Adrenal gland (tissue), 12 donors: ENCODE results near the gene UGT3A1. TPM values are rescaled to one million over a fixed set of nuclear protein-coding genes. Genes with fewer than 3 reads are reported as not detected.
A peak's percentile ranks its signal among the peaks of the same experiment; 100 is the strongest.

ENCODE experiments used
- DNase-seq, 7 donors: peaks; one replicate each; pipeline ENCODE4 v3.0.0-alpha.2; 2019 to 2020
- H3K27ac ChIP-seq, 5 donors: fragments of 200-600 bp; sonication (generic) in 4 of 5; 1 replicate in 3 of 5; 2 replicates in 2 of 5; pipeline versions ENCODE4 v1.5.1 to v1.8.0; 2016 to 2020; ENCODE audit warnings: mild to moderate bottlenecking in 1 of 5
- H3K27me3 ChIP-seq: fragments of 200-600 bp; 2 replicates; pipeline ENCODE4 v1.8.0; 2021
- H3K36me3 ChIP-seq, 2 donors: fragments of 200-600 bp; replicated peaks in 1 of 2; 1 replicate in 1 of 2; 2 replicates in 1 of 2; pipeline versions ENCODE4 v1.5.1 to v1.8.0; 2018 to 2022
- H3K4me1 ChIP-seq, 2 donors: fragments of 200-600 bp; replicated peaks in 1 of 2; 1 replicate in 1 of 2; 2 replicates in 1 of 2; pipeline versions ENCODE4 v1.5.1 to v1.8.0; 2018 to 2021
- H3K4me3 ChIP-seq, 4 donors: fragments of 200-600 bp; sonication (generic) in 3 of 4; one replicate each; pipeline ENCODE4 v1.5.1; 2016 to 2018
- H3K9me3 ChIP-seq, 3 donors: fragments of 200-600 bp; sonication (generic) in 1 of 3; replicated peaks in 1 of 3; 1 replicate in 2 of 3; 2 replicates in 1 of 3; pipeline versions ENCODE4 v1.5.1 to v1.8.0; 2016 to 2021
- CTCF ChIP-seq, 6 experiments: fragments of 450-650 bp in 4 of 6; fragments of 200-600 bp in 2 of 6; sonication (generic) in 1 of 6; IDR thresholded peaks; 1 replicate in 5 of 6; 2 replicates in 1 of 6; pipeline versions ENCODE4 v1.5.1 to v1.8.0; 2016 to 2021; ENCODE audit warnings: antibody characterized with exemption in 6 of 6, mild to moderate bottlenecking in 2 of 6, moderate library complexity in 1 of 6
- POLR2A ChIP-seq, 2 donors: fragments of 450-650 bp; IDR thresholded peaks; one replicate each; pipeline ENCODE4 v1.6.1; 2017; ENCODE audit warnings: antibody characterized with exemption in 2 of 2, mild to moderate bottlenecking in 2 of 2, moderate library complexity in 1 of 2
- WGBS, 4 donors: extraction: QIAGEN DNeasy Blood & Tissue Kit in 2 of 4; methylation state at CpG; one replicate each; pipeline versions ENCODE4 v1.1.5 to v1.1.7; 2013 to 2017; 5-methylcytosine and 5-hydroxymethylcytosine counted together
- intact Hi-C, 2 donors: fragments of 100-400 bp; cut with DNase I; formaldehyde crosslinking; loops; one replicate each; pipeline versions ENCODE4 v1.14.1 to v1.15.0; 2022 to 2023
- polyA plus RNA-seq, 3 donors: library from polyadenylated mRNA; stranded (reverse); fragments of 200-250 nt in 2 of 3; fragments of 350-450 nt in 1 of 3; fragmentation: Illumina TruSeq in 1 of 3; extraction: RNeasy Lipid Tissue Mini Kit (QIAGEN cat#74804) in 1 of 3; gene quantifications; one replicate each; pipeline ENCODE4 v1.2.3, GENCODE V29; 2013 to 2014
- total RNA-seq, 9 donors: library from RNA; depleted of rRNA in 4 of 9; stranded (reverse); fragments of >200 nt in 4 of 9; fragments of 120-200 nt in 1 of 9; fragmentation: NEBNext Ultra II Directional in 1 of 9; extraction: Animal tissue kit (Norgen Biotek cat#: 25700) in 1 of 9; gene quantifications; one replicate each; pipeline versions ENCODE4 v1.1.0 to v1.2.4, GENCODE V29; 2013 to 2023
- donor health status: healthy with polysubstance abuse.
- donor health status: Bipolar disorder and iron deficiency.
- donor health status: DM: yes; HTN: yes; CAD: no.
- donor health status: DM: no; HTN: no; CAD: no.
- donor health status: DM: no; HTN: no; CAD: no.
- donor health status: DM: yes; HTN: yes; CAD: no.

Gene UGT3A1
- total and polyA plus RNA-seq, 12 donors = 0.22 TPM; not detected in 11

- Histone ChIP-seq H3K4me1 (no peaks in the 10 kb centered on the region), H3K9me3 (no peaks in the 10 kb centered on the region), H3K36me3 (no peaks in the 10 kb centered on the region), H3K27me3 (no peaks in the 10 kb centered on the region), H3K4me3 (no peak overlapping the region), H3K27ac (no peak overlapping the region)
- no peak for TF ChIP-seq POLR2A (IDR thresholded peaks at IDR 0.05)
- no peak for TF ChIP-seq CTCF (IDR thresholded peaks at IDR 0.05)
- intact Hi-C loops = no loop called here
- 49 to 78% (median 69%) methylated on average over 1 of the region's 1 CpG for WGBS, 4 donors
- DNase-seq = no peak
Measured at GRCh38 chr5:35956429-35956828, 34.8 kb downstream of the UGT3A1 start.

GRCh38 chr5:35954175-35954574 lies 37.0 kb downstream of the UGT3A1 start:
- Histone ChIP-seq H3K4me3 (no peak overlapping the region), H3K4me1 (no peaks in the 10 kb centered on the region), H3K9me3 (no peaks in the 10 kb centered on the region), H3K27me3 (no peaks in the 10 kb centered on the region), H3K36me3 (no peaks in the 10 kb centered on the region), H3K27ac (no peak overlapping the region)
- intact Hi-C loops = no loop called here
- DNase-seq = no peak
- WGBS, 4 donors = 69 to 78% (median 71%) methylated on average over 9 of the region's 9 CpGs
- TF ChIP-seq CTCF (IDR thresholded peaks at IDR 0.05) = no peak
- TF ChIP-seq POLR2A (IDR thresholded peaks at IDR 0.05) = no peak

- Histone ChIP-seq H3K4me1 (no peaks in the 10 kb centered on the region), H3K36me3 (no peaks in the 10 kb centered on the region), H3K4me3 (no peak overlapping the region), H3K9me3 (no peaks in the 10 kb centered on the region), H3K27ac (no peak overlapping the region), H3K27me3 (no peaks in the 10 kb centered on the region)
- intact Hi-C loops = no loop called here
- TF ChIP-seq POLR2A (IDR thresholded peaks at IDR 0.05) (no peak), CTCF (IDR thresholded peaks at IDR 0.05) (no peak)
- 70 to 75% (median 74%) methylated on average over 5 of the region's 5 CpGs for WGBS, 4 donors
- no peak for DNase-seq
Measured at GRCh38 chr5:35947085-35947484, 44.1 kb downstream of the UGT3A1 start.

GRCh38 chr5:35939639-35940038 lies 51.6 kb downstream of the UGT3A1 start:
- intact Hi-C loops = no loop called here
- peaks cover 19% of the 10 kb centered on the region for H3K27me3 ChIP-seq
- H3K27ac ChIP-seq = no peak overlapping the region
- no peaks in the 10 kb centered on the region for H3K9me3 ChIP-seq
- no peak for DNase-seq
- TF ChIP-seq POLR2A (IDR thresholded peaks at IDR 0.05) = no peak
- H3K4me3 ChIP-seq = no peak overlapping the region
- H3K4me1 ChIP-seq = no peaks in the 10 kb centered on the region
- no peaks in the 10 kb centered on the region for H3K36me3 ChIP-seq
- 64 to 74% (median 71%) methylated on average over 3 of the region's 3 CpGs for WGBS, 4 donors

GRCh38 chr5:35938568-35939227 lies 52.5 kb downstream of the UGT3A1 start, which contains the start of gene CAPSL:
TSS of gene CAPSL (minus strand) at chr5:35938622. CDS start at chr5:35921120, 17,502 bp downstream.
- H3K4me1 ChIP-seq = no peaks in the 10 kb centered on the region
- 48 to 56% (median 53%) methylated on average over 2 of the region's 2 CpGs for WGBS, 4 donors
- H3K27me3 ChIP-seq = peaks cover 19% of the 10 kb centered on the region
- no peaks in the 10 kb centered on the region for H3K36me3 ChIP-seq
- peak in 6 of 7 donors; percentile 65 to 93 (median 76) for DNase-seq
- intact Hi-C loops = no loop called here
- TF ChIP-seq POLR2A (IDR thresholded peaks at IDR 0.05) (no peak), CTCF (IDR thresholded peaks at IDR 0.05) (no peak)
- no peak within 1 kb of the TSS for H3K27ac ChIP-seq
- H3K4me3 ChIP-seq = no peak within 1 kb of the TSS
- no peaks in the 10 kb centered on the region for H3K9me3 ChIP-seq
